GM12874 (cell line): ENCODE measurements around the gene SPHK2.

ENCODE experiments used
- CTCF ChIP-seq: IDR thresholded peaks from 2 replicates; pipeline ENCODE4 v1.5.1; 2011; ENCODE audit warnings: low read depth, mild to moderate bottlenecking, control low read depth, low read length, moderate library complexity; ENCODE audit not compliant: insufficient read depth

Gene SPHK2

DNA sequence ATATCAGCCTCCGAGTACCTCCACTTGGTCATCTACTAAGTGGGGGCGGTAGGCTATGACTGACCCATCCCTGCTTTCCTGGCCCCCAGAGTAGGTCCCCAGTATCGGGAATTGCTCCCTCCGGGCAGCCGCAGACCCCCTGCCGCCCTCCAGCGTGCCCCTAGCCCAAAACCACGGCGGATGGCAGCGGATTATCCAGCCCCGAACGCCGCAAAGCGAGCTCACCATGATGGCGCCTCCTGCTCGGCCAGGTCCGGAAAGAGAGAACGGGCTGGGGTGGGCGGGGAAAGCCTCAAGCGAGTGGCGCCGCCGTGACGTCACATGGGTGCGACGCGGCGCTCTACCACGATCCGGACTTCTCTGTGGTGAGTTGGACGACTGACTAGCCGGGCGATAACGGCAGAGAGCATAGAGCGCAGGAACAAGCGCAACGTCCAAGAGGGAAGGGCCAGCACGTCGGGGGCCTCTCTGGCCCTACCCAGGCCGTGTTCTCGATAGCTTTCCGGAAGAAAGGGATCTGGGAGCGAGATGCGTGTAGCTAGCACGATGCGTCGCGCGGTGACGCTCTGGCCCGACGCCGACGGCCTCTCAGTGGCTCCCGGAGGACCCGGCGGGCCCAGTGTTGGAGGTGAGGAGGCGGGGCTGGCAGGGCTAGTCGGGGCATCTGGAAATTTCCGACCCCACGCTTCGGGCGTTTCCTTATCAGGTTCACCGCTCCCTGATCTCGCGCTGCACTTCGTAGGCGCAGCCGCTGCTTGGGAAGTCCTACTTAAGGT is at the start of gene SPHK2, which contains the start of gene RPL18:
SPHK2 (plus strand) TSS at position 591 of the 776 bp plus-strand sequence. CDS start 1,009 bp downstream, outside the sequence.
RPL18 (minus strand) TSS at position 263 of the 776 bp plus-strand sequence; CDS start at position 228, 35 bp downstream.
- TF ChIP-seq CTCF, result no peak

GRCh38 chr19:48569814-48570213 is 49.5 kb upstream of the SPHK2 start:
- no peak for TF ChIP-seq CTCF

DNA sequence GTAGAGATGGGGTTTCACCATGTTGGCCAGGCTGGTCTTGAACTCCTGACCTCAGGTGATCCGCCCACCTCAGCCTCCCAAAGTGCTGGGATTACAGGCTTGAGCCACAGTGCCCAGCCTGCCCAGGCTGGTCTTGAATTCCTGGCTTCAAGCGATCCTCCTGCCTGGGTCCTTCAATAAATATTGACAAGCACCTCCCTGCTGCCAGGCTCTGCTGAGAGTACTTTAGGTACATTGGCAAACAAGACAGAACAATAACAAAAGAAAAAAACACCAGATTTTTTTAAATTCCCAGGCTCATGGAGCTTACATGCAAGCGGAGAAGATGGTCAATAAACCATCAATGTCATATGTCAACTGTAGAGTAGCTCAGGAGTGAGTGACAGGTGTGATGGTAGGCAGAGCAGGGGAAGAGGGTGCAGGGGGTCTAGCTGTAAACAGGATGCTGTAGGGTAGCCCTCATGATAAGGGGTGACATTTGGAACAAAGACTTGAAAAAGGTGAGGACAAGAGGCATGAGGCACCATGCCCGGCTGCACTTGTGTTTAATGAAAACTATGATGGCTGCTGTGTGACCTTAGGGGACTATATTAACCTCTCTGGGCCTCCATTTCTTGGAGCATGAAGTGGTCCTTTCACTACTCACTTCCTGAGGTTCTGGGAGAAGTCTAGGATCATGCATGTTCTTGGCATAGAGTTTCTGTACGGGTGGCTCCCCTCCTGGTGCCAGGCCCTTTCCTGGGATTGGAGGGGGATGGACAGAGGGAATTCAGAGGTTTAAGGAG is 47.7 kb upstream of the SPHK2 start:
- no peak for TF ChIP-seq CTCF

- no peak for TF ChIP-seq CTCF
These were observed 46.2 kb upstream of the SPHK2 start for GRCh38 chr19:48573163-48573505.

- TF ChIP-seq CTCF, result no peak
These were observed 43.2 kb upstream of the SPHK2 start for GRCh38 chr19:48575931-48576622.

- TF ChIP-seq CTCF, result no peak
These were observed 40.4 kb upstream of the SPHK2 start for GRCh38 chr19:48578891-48579290.

- no peak for TF ChIP-seq CTCF
These were observed 37.1 kb upstream of the SPHK2 start for GRCh38 chr19:48582168-48582567.
